Measurements from ENCODE around the gene GLYAT.

GLYAT gene

GRCh38 chr11:58731819-58732218, at the start of gene GLYAT:
GLYAT (minus strand) TSS chr11:58731943; CDS start chr11:58724496, 7,447 bp downstream.
- no peak for DNase-seq

GRCh38 chr11:58781345-58781744, 49.6 kb upstream of the GLYAT start:
- DNase-seq = no peak

GRCh38 chr11:58780578-58780977, 48.8 kb upstream of the GLYAT start:
- no peak for DNase-seq

GRCh38 chr11:58776891-58777710, 45.4 kb upstream of the GLYAT start:
- DNase-seq = no peak

GRCh38 chr11:58775066-58775708, 43.4 kb upstream of the GLYAT start:
- no peak for DNase-seq

GRCh38 chr11:58774164-58774593, 42.4 kb upstream of the GLYAT start:
- no peak for DNase-seq

GRCh38 chr11:58773337-58773736, 41.6 kb upstream of the GLYAT start:
- no peak for DNase-seq

- no peak for DNase-seq
Observed at GRCh38 chr11:58772329-58773285, 40.9 kb upstream of the GLYAT start.

GRCh38 chr11:58771458-58771855, 39.7 kb upstream of the GLYAT start:
- no peak for DNase-seq

- no peak for DNase-seq
Observed at GRCh38 chr11:58770627-58771457, 39.1 kb upstream of the GLYAT start.

- no peak for DNase-seq
Observed at GRCh38 chr11:58770166-58770565, 38.4 kb upstream of the GLYAT start.

- DNase-seq = no peak
Observed at GRCh38 chr11:58769308-58769707, 37.6 kb upstream of the GLYAT start.

- DNase-seq = no peak
Observed at GRCh38 chr11:58768137-58768536, 36.4 kb upstream of the GLYAT start.

- DNase-seq = no peak
Observed at GRCh38 chr11:58765078-58765477, 33.3 kb upstream of the GLYAT start.

- DNase-seq = no peak
Observed at GRCh38 chr11:58763120-58763490, 31.4 kb upstream of the GLYAT start.

GRCh38 chr11:58762284-58763119, 30.8 kb upstream of the GLYAT start:
- DNase-seq = no peak

- no peak for DNase-seq
Observed at GRCh38 chr11:58757439-58757838, 25.7 kb upstream of the GLYAT start.

- DNase-seq = no peak
Observed at GRCh38 chr11:58745705-58746364, 14.1 kb upstream of the GLYAT start.

GRCh38 chr11:58744988-58745704, 13.4 kb upstream of the GLYAT start:
- DNase-seq = no peak
